B cell (primary cell): ENCODE measurements around the gene UQCR10. TPM values are rescaled to one million over a fixed set of nuclear protein-coding genes. Genes with fewer than 3 reads are reported as not detected.

Experiments
- ATAC-seq: fragments of 200-7000 bp; cut with Tn5 transposase; one replicate; pipeline ENCODE4 v1.10.0; 2021; ENCODE audit warnings: low read depth, mild to moderate bottlenecking, moderate number of reproducible peaks, moderate library complexity
- CTCF ChIA-PET: fragments of 350-600 bp; sonication (Branson Sonifier 250); formaldehyde crosslinking; loops from one replicate; lab custom pipeline; 2021; ENCODE audit warnings: antibody characterized with exemption, inconsistent platforms; lab: Charles Lee
- POLR2A ChIA-PET: fragments of 350-600 bp; sonication (Branson Sonifier 250); formaldehyde crosslinking; loops from one replicate; lab custom pipeline; 2021; ENCODE audit warnings: antibody characterized with exemption; lab: Charles Lee
- DNase-seq: peaks from one replicate; pipeline ENCODE4 v3.0.0; 2013
- H2AFZ ChIP-seq: 2 replicates; pipeline ENCODE4 v1.6.1; 2012; ENCODE audit warnings: mild to moderate bottlenecking, low read depth, low read length; ENCODE audit not compliant: insufficient read depth, poor library complexity, severe bottlenecking
- H3K27ac ChIP-seq, 2 donors: 1 replicate in 1 of 2; 2 replicates in 1 of 2; pipeline ENCODE4 v1.5.1; 2012 to 2013; ENCODE audit warnings: low read length in 2 of 2, mild to moderate bottlenecking in 2 of 2, moderate library complexity in 1 of 2
- H3K27me3 ChIP-seq, 4 experiments: fragments of 200-600 bp in 1 of 4; sonication (generic) in 1 of 4; replicated peaks in 1 of 4; 1 replicate in 2 of 4; 2 replicates in 2 of 4; pipeline versions ENCODE4 v1.6.1 to v1.7.0; 2013 to 2016; ENCODE audit warnings: low read length in 3 of 4, mild to moderate bottlenecking in 2 of 4, mixed read lengths in 1 of 4, moderate library complexity in 1 of 4; ENCODE audit not compliant: insufficient read depth in 4 of 4, control insufficient read depth in 3 of 4; ENCODE audit errors: control extremely low read depth in 1 of 4
- H3K36me3 ChIP-seq, 2 experiments: replicated peaks in 1 of 2; 1 replicate in 1 of 2; 2 replicates in 1 of 2; pipeline versions ENCODE4 v1.6.1 to v1.7.1; 2013; ENCODE audit warnings: low read length in 1 of 2; ENCODE audit not compliant: insufficient read depth in 2 of 2, control insufficient read depth in 1 of 2; ENCODE audit errors: control extremely low read depth in 1 of 2, extremely low read depth in 1 of 2
- H3K4me1 ChIP-seq, 2 donors: fragments of 200-600 bp in 1 of 2; sonication (generic) in 1 of 2; 1 replicate in 1 of 2; 2 replicates in 1 of 2; pipeline versions ENCODE4 v1.5.1 to v1.6.1; 2013 to 2017; ENCODE audit warnings: low read length in 2 of 2; ENCODE audit not compliant: control insufficient read depth in 2 of 2, insufficient read depth in 2 of 2
- H3K4me2 ChIP-seq: replicated peaks from 2 replicates; pipeline ENCODE3; 2012; ENCODE audit warnings: mild to moderate bottlenecking, low read depth, low read length; ENCODE audit not compliant: poor library complexity, severe bottlenecking
- H3K4me3 ChIP-seq, 5 experiments: fragments of 200-600 bp in 1 of 5; sonication (generic) in 1 of 5; 1 replicate in 3 of 5; 2 replicates in 2 of 5; pipeline versions ENCODE4 v1.5.1 to v1.7.0; 2011 to 2016; ENCODE audit warnings: low read length in 4 of 5, mild to moderate bottlenecking in 4 of 5, low read depth in 2 of 5, control low read depth in 1 of 5, moderate library complexity in 1 of 5; ENCODE audit not compliant: insufficient read depth in 1 of 5; ENCODE audit errors: control extremely low read depth in 1 of 5, extremely low read depth in 1 of 5
- H3K79me2 ChIP-seq: fragments of 200-600 bp; sonication (generic); one replicate; pipeline ENCODE4 v1.6.0; 2016; ENCODE audit warnings: low read length; ENCODE audit not compliant: control insufficient read depth, insufficient read depth
- H3K9ac ChIP-seq: fragments of 200-600 bp; sonication (generic); 2 replicates; pipeline ENCODE4 v1.6.1; 2017; ENCODE audit warnings: mild to moderate bottlenecking, low read length, moderate library complexity
- H3K9me3 ChIP-seq, 3 donors: one replicate each; pipeline versions ENCODE4 v1.6.1 to v1.7.1; 2013; ENCODE audit warnings: low read length in 2 of 3; ENCODE audit not compliant: control insufficient read depth in 2 of 3, insufficient read depth in 1 of 3; ENCODE audit errors: control extremely low read depth in 1 of 3
- H4K20me1 ChIP-seq: 2 replicates; pipeline ENCODE4 v1.6.0; 2012; ENCODE audit warnings: mild to moderate bottlenecking, low read length; ENCODE audit not compliant: insufficient read depth, control insufficient read depth, poor library complexity, severe bottlenecking
- H3K27ac Mint-ChIP-seq: one replicate; pipeline ENCODE4 v1.8.0; 2021; ENCODE audit warnings: mixed read lengths
- H3K27me3 Mint-ChIP-seq: one replicate; pipeline ENCODE4 v1.8.0; 2021; ENCODE audit warnings: mixed read lengths
- H3K4me1 Mint-ChIP-seq: one replicate; pipeline ENCODE4 v1.8.0; 2021; ENCODE audit warnings: mixed read lengths
- H3K4me3 Mint-ChIP-seq: one replicate; pipeline ENCODE4 v1.8.0; 2021; ENCODE audit warnings: mixed read lengths
- H3K9me3 Mint-ChIP-seq: one replicate; pipeline ENCODE4 v1.8.0; 2022; ENCODE audit warnings: mixed read lengths; ENCODE audit not compliant: insufficient read depth
- CTCF ChIP-seq: fragments of 200-600 bp; IDR thresholded peaks from one replicate; pipeline ENCODE4 v1.8.0; 2022; ENCODE audit warnings: antibody characterized with exemption, mild to moderate bottlenecking
- EZH2 ChIP-seq: IDR thresholded peaks from 2 replicates; pipeline ENCODE4 v1.6.1; 2012; ENCODE audit warnings: borderline replicate concordance, low read depth, mild to moderate bottlenecking, moderate library complexity, low read length; ENCODE audit not compliant: insufficient read depth, poor library complexity, severe bottlenecking
- WGBS: methylation state at CpG from one replicate; pipeline ENCODE4 v1.1.5; 2013; ENCODE audit warnings: missing lambda C conversion rate; ENCODE audit not compliant: insufficient coverage; 5-methylcytosine and 5-hydroxymethylcytosine counted together
- intact Hi-C: fragments of 100-400 bp; cut with micrococcal nuclease; formaldehyde crosslinking; loops from one replicate; pipeline ENCODE4 v1.10.0; 2022
- polyA plus RNA-seq: library from polyadenylated mRNA; depleted of rRNA; stranded (reverse); fragments of >200 nt; gene quantifications from 2 replicates; pipeline ENCODE4 v1.2.3, GENCODE V29; 2012
- small RNA-seq: library from RNA; depleted of rRNA; stranded (forward); fragments of <200 nt; gene quantifications from one replicate; pipeline ENCODE3, GENCODE V24; 2012; ENCODE audit warnings: low replicate concordance, low read depth; ENCODE audit not compliant: insufficient read length
- total RNA-seq, 2 donors: library from RNA; stranded (reverse); fragments of 120-200 nt in 1 of 2; gene quantifications; 1 replicate in 1 of 2; 2 replicates in 1 of 2; pipeline versions ENCODE4 v1.2.3 to v1.2.4, GENCODE V29; 2013 to 2022

UQCR10 gene
- total and polyA plus RNA-seq, 2 donors (not counting 1 experiment from before 2014, with no cell fraction given), result 41.0 to 67.6 TPM

- no peak overlapping the region for H3K27ac Mint-ChIP-seq
- no peak overlapping the region for H3K9ac ChIP-seq
- peaks cover 6 to 75% of the 10 kb centered on the region in 2 experiments for H3K36me3 ChIP-seq
- H4K20me1 ChIP-seq, result no peaks in the 10 kb centered on the region
- no peaks in the 10 kb centered on the region for H3K4me1 ChIP-seq
- no peaks in the 10 kb centered on the region for H3K79me2 ChIP-seq
- H3K27me3 Mint-ChIP-seq, result no peaks in the 10 kb centered on the region
- intact Hi-C loops, result no loop called here
- H2AFZ ChIP-seq, result no peak overlapping the region
- no peaks in the 10 kb centered on the region for H3K27me3 ChIP-seq
- no peak overlapping the region for H3K4me2 ChIP-seq
- H3K4me1 Mint-ChIP-seq, result no peaks in the 10 kb centered on the region
- no peak for DNase-seq
- no peak for ATAC-seq
- no peak for TF ChIP-seq CTCF
- TF ChIP-seq EZH2, result no peak
- ChIA-PET CTCF (no interaction called here), POLR2A (no interaction called here)
- no peak overlapping the region for H3K4me3 ChIP-seq
- WGBS, result 100% methylated on average over 1 of the region's 2 CpGs
- H3K9me3 ChIP-seq, result no peaks in the 10 kb centered on the region
- no peak overlapping the region for H3K4me3 Mint-ChIP-seq
- H3K9me3 Mint-ChIP-seq, result no peaks in the 10 kb centered on the region
- no peak overlapping the region for H3K27ac ChIP-seq
Observed at GRCh38 chr22:29819501-29819900, 52.3 kb downstream of the UQCR10 start.

Small RNA genes within 50 kb of the gene (small RNA-seq; reads per million reads assigned to genes)
- gene RF00019, result not detected

Other genes starting within 250 kb of the UQCR10 start
- 59.1 and 66.2 TPM in 2 replicates for gene THOC5, start 213.6 kb upstream of the UQCR10 start, total RNA-seq
- 25.7 and 26.5 TPM in 2 replicates for gene THOC5, start 213.6 kb upstream of the UQCR10 start, polyA plus RNA-seq
- 38.0 and 38.4 TPM in 2 replicates for gene NIPSNAP1, start 186.3 kb upstream of the UQCR10 start, total RNA-seq
- 14.5 and 23.6 TPM in 2 replicates for gene NIPSNAP1, start 186.3 kb upstream of the UQCR10 start, polyA plus RNA-seq
- gene NF2, start 163.7 kb upstream of the UQCR10 start, total RNA-seq, result 26.6 and 27.7 TPM in 2 replicates
- gene NF2, start 163.7 kb upstream of the UQCR10 start, polyA plus RNA-seq, result 9.2 and 9.4 TPM in 2 replicates
- not detected in 2 replicates for gene CABP7, start 47.4 kb upstream of the UQCR10 start, total RNA-seq
- 0.03 TPM in 1 of 2 replicates, not detected in the other for gene CABP7, start 47.4 kb upstream of the UQCR10 start, polyA plus RNA-seq
- gene ZMAT5, start 362 bp upstream of the UQCR10 start, total RNA-seq, result 16.5 and 17.8 TPM in 2 replicates
- gene ZMAT5, start 362 bp upstream of the UQCR10 start, polyA plus RNA-seq, result 17.9 and 26.3 TPM in 2 replicates
- 84.0 and 87.2 TPM in 2 replicates for gene ASCC2, start 70.9 kb downstream of the UQCR10 start, total RNA-seq
- 79.4 and 81.1 TPM in 2 replicates for gene ASCC2, start 70.9 kb downstream of the UQCR10 start, polyA plus RNA-seq
- gene MTMR3, start 115.8 kb downstream of the UQCR10 start, total RNA-seq, result 67.8 and 76.5 TPM in 2 replicates
- 31.7 and 46.4 TPM in 2 replicates for gene MTMR3, start 115.8 kb downstream of the UQCR10 start, polyA plus RNA-seq